ENCODE data around the gene GPSM1. TPM values are rescaled to one million over a fixed set of nuclear protein-coding genes. Genes with fewer than 3 reads are reported as not detected.
"Not testable (repeated sequence)": the region's sequence is repeated elsewhere in the genome, so short reads cannot be mapped to it uniquely, and the experiment has no call there.

Gene GPSM1
- total and polyA plus RNA-seq, 11 donors: 24.1 to 80.2 (median 31.7) TPM

GRCh38 chr9:136316896-136317676 is 10.3 kb upstream of the GPSM1 start:
- DNase-seq: no peak

DNA sequence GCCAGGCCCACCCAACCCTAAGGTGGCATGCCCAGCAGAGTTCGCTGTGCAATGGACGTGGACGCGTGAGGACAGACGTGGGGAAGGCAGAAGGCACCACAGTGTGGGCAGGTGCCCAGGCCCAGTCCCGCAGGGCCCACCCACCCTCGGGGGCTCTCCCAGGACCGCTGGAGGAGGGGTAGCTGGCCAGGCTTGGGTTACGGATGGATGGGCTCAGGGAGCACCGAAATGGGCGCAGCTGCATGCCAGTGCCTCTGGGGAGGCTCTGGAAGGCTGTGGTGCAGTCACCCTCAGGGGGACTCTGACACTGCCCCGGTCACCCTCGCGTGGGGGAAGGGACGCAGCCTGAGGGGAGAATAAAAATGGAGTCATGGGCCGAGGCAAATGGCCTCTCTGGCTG is 9.6 kb upstream of the GPSM1 start:
- intact Hi-C loops (cut with DNase I): no loop called here
- no peak for ATAC-seq
- Histone ChIP-seq H3K4me1 (no peaks in the 10 kb centered on the region), H3K36me3 (no peaks in the 10 kb centered on the region), H3K9me3 (peaks cover 0 to 21% (median 4%) of the 10 kb centered on the region in 12 donors), H3K27me3 (no peaks in the 10 kb centered on the region), H3K4me3 (no peak overlapping the region), H3K27ac (no peak overlapping the region)
- TF ChIP-seq POLR2A (IDR thresholded peaks at IDR 0.05): no peak
- TF ChIP-seq, protein P1, sequence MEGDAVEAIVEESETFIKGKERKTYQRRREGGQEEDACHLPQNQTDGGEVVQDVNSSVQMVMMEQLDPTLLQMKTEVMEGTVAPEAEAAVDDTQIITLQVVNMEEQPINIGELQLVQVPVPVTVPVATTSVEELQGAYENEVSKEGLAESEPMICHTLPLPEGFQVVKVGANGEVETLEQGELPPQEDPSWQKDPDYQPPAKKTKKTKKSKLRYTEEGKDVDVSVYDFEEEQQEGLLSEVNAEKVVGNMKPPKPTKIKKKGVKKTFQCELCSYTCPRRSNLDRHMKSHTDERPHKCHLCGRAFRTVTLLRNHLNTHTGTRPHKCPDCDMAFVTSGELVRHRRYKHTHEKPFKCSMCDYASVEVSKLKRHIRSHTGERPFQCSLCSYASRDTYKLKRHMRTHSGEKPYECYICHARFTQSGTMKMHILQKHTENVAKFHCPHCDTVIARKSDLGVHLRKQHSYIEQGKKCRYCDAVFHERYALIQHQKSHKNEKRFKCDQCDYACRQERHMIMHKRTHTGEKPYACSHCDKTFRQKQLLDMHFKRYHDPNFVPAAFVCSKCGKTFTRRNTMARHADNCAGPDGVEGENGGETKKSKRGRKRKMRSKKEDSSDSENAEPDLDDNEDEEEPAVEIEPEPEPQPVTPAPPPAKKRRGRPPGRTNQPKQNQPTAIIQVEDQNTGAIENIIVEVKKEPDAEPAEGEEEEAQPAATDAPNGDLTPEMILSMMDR (IDR thresholded peaks at IDR 0.05): no peak
- DNase-seq: no peak
- WGBS, 4 donors: 86 to 92% (median 90%) methylated on average over 13 to 16 of the region's 16 CpGs

More at GRCh38 chr9:136316896-136317676, 10.3 kb upstream of the GPSM1 start:
- Histone ChIP-seq H3K27ac (no peak overlapping the region), H3K4me1 (no peaks in the 10 kb centered on the region), H3K27me3 (no peaks in the 10 kb centered on the region), H3K4me3 (no peak overlapping the region), H3K9me3 (peaks cover 0 to 21% (median 4%) of the 10 kb centered on the region in 12 donors), H3K36me3 (no peaks in the 10 kb centered on the region)
- intact Hi-C loops (cut with DNase I): no loop called here
- 80 to 91% (median 85%) methylated on average over 6 to 13 of the region's 13 CpGs for WGBS, 4 donors
- TF ChIP-seq POLR2A (IDR thresholded peaks at IDR 0.05): no peak
- TF ChIP-seq, protein P1 (IDR thresholded peaks at IDR 0.05): no peak
- ATAC-seq: no peak

DNA sequence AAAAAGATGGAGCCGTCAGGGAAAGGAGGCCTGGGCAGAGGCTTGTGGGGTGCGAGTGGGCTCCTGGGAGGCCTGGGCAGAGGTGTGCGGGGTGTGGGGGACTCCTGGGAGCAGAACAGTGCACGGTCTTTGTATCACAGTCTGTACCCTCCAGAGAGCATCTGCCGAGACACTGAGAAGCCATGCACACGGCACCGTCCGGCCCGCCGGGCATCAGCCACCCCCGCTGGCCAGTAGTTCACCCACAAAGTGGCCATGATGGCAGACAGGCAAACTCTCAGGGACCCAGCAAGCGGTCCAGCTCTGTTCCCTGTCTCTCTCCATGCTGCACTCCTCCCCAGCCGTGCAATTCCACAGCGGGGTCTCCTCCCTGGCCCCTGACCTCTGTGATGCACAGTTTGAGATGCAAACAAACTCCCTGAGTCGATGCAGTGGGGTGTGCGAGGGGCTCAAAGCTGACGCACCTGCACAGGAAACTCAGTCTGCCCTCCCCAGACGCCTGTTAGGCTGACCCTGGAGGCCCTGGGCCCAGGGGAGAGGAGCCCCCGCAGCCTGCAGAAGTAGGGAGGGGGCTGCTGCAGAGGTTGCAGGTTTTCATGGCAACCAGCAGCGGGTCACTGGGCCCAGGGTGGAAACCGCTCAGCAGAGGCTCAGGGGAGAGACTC is 9.1 kb upstream of the GPSM1 start:
- no peak overlapping the region for H3K27ac ChIP-seq
- H3K4me1 ChIP-seq: no peaks in the 10 kb centered on the region
- no peaks in the 10 kb centered on the region for H3K27me3 ChIP-seq
- 76 to 89% (median 80%) methylated on average over 7 to 21 of the region's 21 CpGs for whole genome bisulfite sequencing, 4 donors
- H3K4me3 ChIP-seq: no peak overlapping the region
- no peak for ATAC-seq
- no peak for TF ChIP-seq POLR2A (IDR thresholded peaks at IDR 0.05)
- TF ChIP-seq, protein P1 (IDR thresholded peaks at IDR 0.05): no peak
- intact Hi-C loops (cut with DNase I): no loop called here
- no peaks in the 10 kb centered on the region for H3K36me3 ChIP-seq
- H3K9me3 ChIP-seq: peaks cover 0 to 21% (median 4%) of the 10 kb centered on the region in 12 donors
- peak in 1 of 5 donors; percentile 22 for DNase-seq

GRCh38 chr9:136318776-136319241 is 8.5 kb upstream of the GPSM1 start:
- DNase-seq (peak in 2 of 5 donors; percentile 19 to 57), ATAC-seq (no peak)
- peaks cover 0 to 21% (median 4%) of the 10 kb centered on the region in 12 donors for H3K9me3 ChIP-seq
- H3K27me3 ChIP-seq: no peaks in the 10 kb centered on the region
- H3K4me1 ChIP-seq: no peaks in the 10 kb centered on the region
- TF ChIP-seq, protein P1 (IDR thresholded peaks at IDR 0.05): no peak
- TF ChIP-seq POLR2A (IDR thresholded peaks at IDR 0.05): no peak
- no peak overlapping the region for H3K4me3 ChIP-seq
- no peaks in the 10 kb centered on the region for H3K36me3 ChIP-seq
- WGBS, 4 donors: 86 to 93% (median 89%) methylated on average over 9 to 16 of the region's 16 CpGs
- intact Hi-C loops (cut with DNase I): no loop called here
- no peak overlapping the region for H3K27ac ChIP-seq

GRCh38 chr9:136319244-136319643 is 8.1 kb upstream of the GPSM1 start:
- 94 to 97% (median 96%) methylated on average over 14 of the region's 14 CpGs for WGBS, 4 donors
- intact Hi-C loops (cut with DNase I); H3K4me1 ChIP-seq: not testable (repeated sequence)

DNA sequence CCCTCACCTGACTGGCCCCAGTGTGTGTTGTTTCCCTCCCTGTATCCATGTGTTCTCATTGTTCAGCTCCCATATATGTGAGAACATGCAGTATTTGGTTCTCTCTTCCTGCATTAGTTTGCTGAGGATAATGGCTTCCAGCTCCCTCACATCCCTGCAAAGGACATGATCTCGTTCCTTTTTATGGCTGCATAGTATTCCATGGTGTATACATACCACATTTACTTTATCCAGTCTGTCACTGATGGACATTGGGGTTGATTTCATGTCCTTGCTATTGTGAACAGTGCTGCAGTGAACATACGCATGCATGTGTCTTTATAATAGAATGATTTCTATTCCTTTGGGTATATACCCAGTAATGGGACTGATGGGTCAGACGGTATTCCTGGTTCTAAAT is 7.4 kb upstream of the GPSM1 start:
- DNase-seq; H3K27ac ChIP-seq; H3K4me3 ChIP-seq; ATAC-seq; intact Hi-C loops (cut with DNase I); H3K27me3 ChIP-seq; H3K36me3 ChIP-seq; H3K4me1 ChIP-seq: not testable (repeated sequence)
- peaks cover 0 to 16% (median 2%) of the 10 kb centered on the region in 12 donors for H3K9me3 ChIP-seq
- 94 to 97% (median 97%) methylated on average over 3 of the region's 3 CpGs for WGBS, 4 donors

More at GRCh38 chr9:136319244-136319643, 8.1 kb upstream of the GPSM1 start:
- H3K27me3 ChIP-seq, H3K36me3 ChIP-seq, H3K27ac ChIP-seq, H3K4me3 ChIP-seq, ATAC-seq, DNase-seq: not testable (repeated sequence)
- peaks cover 0 to 21% (median 4%) of the 10 kb centered on the region in 12 donors for H3K9me3 ChIP-seq
